ENCODE results near the gene TP53.

DNA sequence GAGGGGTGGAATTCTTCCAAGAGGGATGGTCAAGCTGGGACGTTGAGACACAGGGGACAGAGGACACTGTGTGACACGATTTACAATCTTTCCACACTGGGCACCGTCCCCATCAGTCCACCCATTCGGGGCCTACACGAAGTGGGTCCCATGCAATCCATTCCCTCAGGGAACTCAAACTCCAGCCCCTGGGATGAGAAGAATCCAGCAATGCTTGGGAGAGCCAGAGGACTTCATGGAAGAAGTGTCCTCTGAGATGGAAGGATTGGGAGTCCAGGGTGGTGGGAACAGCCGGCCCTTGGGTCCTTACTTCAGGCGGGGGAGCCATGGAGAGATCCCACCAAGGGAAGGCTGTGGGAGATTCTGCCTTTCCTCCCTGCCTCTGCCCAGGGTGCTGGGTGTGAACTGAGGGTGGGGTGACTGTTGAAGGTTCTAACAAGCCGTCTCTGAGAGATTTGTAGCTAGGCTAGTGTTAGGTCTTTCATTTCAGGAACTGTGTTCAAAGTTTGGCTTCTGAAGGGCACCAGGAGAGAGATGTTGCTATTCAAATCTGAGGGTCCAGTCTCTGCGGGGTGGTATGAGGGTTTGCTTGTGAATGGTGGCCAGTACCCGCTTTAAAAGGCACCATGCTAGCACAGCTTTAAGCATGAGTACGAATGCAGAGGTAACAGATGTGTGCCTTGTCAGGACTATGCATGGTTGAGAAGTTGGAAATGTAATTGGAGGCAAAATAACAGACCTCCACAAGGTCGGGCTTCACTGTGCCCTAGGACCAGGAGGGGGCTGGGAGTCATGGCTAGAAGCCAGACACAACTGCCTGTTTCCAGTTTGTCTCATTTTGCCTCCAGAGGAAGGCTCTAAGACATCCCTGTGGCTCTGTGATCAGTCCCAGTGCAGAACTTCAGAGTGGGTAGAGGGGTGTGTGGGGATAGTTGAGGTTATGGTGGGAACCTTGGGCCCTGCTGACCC lies 34.6 kb downstream of the TP53 start:
- TF ChIP-seq YY1 (IDR thresholded peaks at IDR 0.05; ENCODE audit: insufficient read depth, insufficient read length) (no peak), ZNF274 (IDR thresholded peaks at IDR 0.05; ENCODE audit: low read depth, low read length) (no peak)
